ENCODE data around the gene RBFOX1.

Gene RBFOX1

DNA sequence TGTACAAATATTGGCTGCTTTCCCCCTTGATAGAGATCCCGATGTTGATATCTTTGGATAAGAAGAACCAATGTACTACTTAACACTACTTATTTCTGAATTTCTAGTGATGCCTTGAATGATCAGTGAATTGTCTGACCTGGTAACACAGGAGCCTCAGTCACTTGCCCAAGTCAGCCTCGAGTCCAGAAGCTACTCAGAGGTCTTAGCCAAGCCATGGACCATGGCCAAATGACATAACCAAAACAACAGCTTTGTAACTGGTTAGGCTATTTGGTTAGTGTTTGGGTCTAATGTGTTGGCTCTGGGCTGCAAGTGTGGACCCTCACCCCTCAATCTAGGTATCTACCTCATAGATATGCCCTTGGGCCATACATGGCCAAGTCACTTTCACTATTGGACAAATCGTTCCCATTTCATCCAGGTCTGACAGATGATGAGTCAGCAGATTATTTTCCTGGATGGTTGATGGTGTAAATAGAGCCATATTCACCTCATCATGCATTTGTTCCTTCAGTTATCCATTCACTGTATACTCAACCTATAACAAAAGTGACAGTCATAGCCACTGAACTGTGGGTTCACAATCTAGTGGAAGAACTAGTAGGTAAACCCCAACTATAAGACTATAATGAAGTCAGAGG is 3.5 kb downstream of the RBFOX1 start:
- no peak for DNase-seq

DNA sequence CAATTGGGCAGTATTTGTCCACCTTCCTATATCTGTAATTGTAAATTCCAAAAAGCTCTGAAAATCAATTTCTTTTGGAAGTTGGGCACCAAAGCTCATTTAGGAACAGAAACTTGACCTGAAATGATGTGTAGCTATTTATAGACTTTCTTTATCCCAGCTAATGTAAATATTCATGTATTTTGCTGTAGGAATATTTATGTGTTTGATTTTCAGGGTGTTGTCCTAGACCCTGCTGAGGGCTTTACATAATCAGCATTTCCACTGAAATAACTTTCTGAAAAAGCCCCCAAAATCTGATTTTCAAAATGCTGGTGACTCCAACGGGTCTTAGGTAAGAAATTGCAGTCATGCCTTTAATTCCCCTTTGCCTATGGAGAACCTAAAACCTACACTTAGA is 4.1 kb downstream of the RBFOX1 start:
- no peak for DNase-seq

DNA sequence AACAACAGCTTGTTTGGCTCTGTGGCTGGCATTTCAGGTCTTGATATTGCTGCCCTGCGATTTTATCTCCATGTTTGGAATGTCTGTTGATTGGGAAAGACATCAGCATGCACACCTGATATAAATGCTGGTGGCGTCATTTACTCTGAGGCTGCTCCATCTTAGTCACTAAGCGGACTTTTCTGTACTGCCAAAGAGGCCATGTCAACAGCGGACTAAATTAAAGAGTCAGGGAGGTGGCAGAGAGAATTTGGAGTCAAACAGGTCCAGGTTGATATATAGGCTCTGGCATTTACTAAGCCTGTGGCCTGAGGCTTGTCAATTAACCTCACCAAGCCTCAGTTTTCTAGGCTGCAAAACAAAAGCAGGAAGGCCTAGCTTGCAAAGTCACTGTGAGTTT is 6.2 kb downstream of the RBFOX1 start:
- DNase-seq = no peak

DNA sequence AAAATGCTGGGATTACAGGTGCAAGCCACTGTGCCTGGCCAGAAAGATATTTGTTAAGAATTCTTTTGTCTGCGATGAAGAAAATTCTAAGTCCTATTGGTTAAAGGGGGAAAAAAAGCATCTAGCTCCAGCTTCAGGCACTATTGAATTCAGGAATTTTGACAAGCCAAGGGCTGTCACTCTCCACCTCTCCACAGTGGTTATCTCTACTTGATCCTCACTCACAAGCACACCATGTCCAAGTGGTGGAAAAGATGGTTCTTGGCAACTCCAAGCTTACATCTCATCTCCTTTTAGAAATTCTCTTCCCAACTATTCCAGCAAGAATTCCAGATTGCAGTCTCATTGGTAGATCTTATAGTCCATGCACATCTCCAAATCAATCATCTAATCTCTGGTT is 7.1 kb downstream of the RBFOX1 start:
- DNase-seq = no peak

DNA sequence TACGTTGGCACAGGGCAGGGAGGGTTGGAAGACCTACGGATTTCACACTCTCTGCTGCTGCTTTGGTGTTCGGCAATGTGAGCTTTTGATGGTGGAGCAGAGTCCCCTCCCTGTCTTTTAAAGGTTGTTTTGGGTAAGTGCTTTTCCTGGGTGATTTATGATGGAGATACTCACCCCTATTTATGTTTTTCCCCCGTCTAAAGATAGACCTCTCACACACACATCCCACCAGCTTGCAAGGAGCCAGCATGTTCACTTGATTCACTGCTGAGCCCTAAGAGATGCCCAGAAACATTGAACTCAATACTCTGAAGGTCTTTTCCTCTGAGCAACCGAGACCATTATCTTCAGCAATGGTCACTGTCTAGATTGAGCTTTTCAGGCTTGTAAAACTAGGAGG is 8.3 kb downstream of the RBFOX1 start:
- no peak for DNase-seq

DNA sequence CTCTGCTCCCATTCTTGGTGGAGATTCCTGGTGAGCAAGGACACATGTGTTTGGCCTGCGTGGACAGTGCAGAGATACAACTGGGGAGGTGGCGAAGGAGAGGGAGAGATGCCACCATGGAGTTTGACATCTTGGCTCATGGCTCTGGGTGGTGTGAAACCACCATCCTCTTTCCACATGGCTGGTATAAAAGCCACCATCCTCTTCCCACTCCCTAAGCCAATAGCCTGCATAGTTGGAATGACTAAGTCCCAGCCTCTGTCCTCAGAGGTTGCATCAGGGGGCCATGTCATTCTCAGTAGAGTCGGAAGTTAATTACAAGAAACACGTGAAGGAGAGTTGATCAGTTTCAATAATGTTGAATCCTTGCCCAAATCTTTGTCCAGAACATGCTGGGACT is 10.0 kb downstream of the RBFOX1 start:
- no peak for DNase-seq

DNA sequence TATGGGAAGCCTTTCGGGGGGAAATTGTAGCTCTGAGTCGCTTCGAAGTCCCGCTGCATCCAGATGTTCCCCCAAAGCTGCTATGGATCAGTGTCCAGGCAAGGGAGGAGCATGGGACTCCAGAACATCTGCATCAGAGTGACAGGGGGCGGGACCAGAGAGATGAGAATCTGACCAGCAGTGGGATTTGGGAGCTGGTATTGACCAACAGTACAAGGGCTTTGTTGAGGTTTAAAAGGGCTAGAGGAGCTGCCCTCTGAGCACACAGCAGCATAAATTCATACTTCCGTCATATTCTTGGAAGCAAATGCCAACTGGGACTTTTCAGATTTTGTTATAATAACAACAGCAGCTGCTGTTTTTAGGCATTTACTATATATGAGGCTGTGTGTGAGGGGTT is 10.6 kb downstream of the RBFOX1 start:
- no peak for DNase-seq

DNA sequence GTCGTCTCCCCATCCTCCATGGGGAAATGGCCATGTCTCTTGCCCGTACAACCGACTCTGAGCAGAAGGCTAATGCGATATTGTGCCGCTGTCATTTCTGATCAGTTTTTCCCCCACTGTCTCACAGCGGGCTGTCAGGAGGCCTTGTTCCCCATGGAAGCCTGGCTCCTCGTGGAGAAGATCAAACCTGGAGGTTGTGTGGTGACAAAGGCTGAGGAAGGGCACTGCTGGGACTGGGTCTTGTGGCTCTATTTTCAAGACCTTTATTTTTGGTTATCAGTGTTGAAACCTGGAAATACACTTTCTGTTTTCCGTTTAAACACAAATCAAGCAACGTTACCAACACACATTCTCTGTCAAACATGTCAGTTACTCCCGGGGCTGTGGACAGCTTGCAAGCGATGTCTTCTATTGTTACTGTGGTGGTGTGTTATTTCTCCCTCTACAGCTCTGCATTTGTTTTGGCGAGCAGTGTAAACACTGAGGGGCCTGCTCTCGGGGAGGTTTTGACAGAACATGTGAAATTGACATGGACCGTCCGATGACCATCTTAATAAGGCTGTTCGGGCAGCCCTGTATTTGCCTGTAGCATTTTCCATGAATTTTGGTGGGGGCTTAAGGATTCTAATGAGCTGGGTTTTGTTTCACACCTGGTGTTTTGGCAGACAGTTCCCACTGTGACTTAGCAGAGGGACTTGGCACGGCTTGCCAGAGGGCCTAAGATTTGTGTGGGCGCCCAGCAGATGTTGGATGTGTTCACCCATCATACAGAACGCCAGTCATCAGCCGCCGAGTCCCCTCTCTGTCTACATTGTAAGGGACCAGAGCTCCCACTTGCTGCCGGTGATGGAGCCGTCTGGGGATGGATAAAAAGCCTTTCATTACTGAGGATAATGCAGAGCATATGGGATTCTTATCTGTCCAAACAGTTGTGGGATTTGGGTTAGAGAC is 12.5 kb downstream of the RBFOX1 start:
- no peak for DNase-seq

DNA sequence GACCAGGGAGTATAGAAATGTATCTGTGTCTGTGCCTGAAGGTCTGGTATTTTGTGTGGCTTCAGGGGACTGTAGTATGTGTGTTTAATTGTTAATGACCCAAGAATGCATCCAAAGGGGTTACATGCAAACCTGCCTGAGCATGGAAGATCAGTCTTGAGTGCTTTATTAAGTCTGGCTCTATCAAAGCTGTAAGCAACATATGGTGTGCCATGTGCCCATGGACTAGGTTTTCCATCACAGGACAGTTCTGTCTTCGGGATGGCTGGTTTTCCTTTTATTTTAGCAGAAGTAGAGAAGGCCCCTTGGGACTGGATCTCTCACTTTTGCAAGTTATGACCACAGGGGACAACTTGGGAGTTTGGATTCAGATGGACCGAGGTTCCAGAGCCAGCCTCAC is 18.2 kb downstream of the RBFOX1 start:
- DNase-seq = no peak

DNA sequence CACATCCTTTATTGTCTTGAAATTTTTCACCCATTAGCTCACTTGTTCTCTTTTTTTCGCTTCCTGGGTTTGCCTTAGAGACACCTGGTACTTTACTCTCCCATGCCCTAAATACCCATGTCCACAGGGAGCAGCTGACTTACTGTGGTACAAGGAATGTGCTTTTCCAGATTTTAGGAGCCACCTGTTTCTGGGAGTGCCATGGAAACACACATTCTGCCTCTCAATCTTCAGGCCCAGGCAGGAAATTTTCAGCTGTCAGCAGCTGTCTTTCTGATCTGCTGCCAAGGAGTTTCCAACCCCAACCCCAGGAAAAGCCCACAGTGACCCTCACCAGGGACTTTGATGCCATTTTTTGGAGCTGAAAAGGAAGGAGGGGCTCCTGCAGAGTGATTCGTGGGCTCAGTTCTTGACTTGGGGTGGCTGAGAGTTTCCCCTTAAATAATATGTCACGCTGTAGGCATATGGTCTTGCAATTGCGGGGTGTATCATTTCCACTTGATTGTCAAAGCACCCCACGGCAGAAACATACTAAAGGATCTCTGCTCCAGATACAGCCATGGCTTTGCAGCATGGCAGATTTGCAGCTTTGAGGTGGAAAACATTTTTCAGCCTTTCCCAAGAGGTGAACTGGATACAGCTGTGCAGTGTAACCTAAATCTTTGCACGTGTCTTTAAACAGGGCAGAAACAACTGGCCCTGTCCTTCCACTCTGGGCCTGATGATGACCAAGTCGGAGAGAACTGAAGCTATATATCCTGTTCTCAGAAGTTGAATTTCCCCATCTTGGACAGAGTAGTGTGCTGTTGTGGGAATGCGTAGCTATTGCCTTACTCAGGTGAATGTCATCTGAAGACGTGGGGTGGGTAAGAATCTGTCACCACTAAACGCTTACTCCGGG is 19.2 kb downstream of the RBFOX1 start:
- no peak for DNase-seq

DNA sequence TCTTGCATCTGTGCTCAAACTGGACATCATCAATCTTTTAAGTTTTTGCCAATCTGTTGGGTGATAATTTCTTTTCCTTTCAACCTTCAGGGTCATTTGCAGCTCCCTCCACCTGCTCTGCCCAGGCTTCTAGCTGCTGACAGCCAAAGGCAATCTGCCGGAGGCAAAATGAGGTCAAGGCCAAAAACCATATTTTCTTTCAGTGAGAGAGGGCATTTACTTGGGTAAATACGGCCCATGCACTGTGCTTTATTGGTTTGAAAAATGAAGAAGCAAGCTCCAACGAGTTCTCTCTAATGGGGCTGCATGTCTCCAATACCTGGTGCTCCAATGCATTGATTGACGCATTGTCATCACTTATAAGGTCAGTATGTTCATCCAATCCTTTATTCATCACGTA is 23.1 kb downstream of the RBFOX1 start:
- DNase-seq = no peak

DNA sequence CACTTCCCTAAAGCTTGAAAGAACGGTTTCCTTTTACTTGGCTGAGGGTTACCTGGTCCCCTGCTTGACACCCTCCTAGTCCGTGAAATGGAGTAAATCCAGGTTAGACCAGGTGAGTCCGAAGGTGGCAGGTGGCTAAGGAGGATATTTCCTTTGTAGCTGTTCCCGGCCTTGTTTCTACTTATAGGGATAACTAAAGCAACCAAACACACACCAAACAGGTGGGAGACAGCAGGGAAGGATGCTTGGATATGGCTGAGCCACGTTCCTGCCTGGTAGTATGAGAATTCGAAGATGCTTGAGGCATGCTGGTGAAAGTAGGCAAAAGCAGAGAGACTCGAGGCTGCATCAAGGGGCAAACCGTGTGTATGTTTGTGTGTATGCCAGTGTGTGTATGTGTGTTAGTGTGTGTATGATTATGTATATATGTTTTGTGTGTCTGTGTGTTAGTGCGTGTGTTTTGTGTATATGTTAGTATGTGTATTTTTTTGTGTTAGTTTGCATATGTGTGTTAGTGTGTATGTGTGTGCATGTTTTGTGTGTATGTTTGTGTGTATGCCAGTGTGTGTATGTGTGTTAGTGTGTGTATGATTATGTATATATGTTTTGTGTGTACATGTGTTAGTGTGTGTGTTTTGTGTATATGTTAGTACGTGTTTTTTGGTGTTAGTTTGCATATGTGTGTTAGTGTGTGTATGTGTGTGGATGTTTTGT is 28.9 kb downstream of the RBFOX1 start:
- no peak for DNase-seq

DNA sequence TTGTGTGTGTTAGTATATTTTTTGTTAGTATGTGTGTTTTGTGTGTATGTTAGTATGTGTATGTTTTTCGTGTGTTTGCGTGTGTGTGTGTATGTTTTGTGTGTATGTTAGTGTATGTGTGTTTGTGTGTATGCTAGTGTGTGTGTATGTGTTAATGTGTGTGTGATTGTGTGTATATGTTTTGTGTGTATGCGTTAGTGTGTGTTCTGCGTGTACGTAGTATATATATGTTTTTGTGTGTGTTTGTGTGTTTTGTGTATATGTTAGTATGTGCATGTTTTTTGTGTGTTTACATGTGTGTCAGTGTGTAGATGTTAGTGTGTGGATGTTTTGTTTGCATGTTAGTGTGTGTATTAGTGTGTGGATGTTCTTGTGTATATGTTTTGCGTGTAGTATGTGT is 29.6 kb downstream of the RBFOX1 start:
- DNase-seq = no peak

DNA sequence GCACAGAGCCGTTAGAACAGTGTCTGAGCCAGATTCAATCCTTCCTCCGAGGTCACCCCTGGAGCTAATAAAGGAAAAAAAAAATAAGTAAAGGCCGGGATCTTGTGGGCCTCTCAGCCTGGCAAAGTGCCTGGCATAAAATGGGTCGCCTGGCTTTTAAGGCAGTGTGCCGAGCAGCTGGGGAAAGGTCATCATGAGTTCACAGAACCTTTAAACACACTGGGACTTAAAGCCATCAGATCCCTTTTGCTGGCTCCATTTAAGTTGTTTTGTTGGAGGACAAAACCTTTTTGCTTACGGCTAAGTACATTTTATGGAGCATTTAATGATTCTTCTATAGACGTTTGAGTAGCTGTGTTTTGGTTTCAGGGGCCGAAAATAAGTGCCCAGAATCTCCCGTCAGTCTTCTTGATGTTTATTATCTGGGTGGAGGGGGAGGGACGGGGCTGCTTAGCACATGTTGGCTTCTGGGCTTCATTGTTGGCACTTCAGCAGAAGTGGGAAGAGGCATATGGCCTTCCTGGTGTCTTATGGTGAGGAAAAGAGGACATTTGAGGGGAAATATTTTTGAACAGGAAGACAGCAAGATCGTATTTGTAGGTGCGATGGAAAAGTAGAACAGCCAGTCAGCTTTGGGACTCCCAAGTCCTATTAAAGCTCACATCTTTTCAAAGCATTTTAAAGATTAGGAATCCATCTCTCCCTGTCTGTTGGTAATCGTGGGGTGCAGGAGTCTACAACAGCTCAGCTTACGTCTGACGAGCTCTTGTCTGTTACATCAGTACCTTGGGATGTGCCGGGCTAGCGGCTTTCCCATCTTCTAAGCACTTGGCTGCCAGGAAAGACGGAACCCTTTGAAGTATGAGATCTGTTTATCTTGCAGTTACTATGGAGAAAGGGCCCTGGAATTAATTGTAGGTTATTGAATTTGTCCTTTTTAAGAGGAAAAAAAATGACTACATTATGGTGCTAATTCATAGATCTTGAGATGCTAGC is 31.1 kb downstream of the RBFOX1 start:
- no peak for DNase-seq

DNA sequence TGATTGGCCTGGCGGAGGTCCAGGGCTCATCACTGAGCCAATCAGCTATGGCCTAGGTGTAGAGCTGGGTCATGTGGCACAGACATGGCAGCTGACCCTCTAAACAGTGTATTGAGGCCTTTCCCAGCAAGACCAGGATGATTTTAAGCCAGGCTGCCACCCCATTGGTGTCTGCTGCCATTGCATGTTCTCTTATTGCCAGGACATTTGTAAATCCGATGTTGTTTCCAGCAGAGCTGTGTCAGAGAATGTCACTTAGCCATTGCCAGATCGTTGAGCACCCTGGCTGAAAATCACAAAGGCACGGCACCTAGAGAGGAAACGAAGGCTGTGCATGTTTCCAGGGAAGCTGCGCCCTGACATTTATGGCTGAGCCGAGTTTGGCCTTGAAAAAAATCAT is 33.4 kb downstream of the RBFOX1 start:
- no peak for DNase-seq

DNA sequence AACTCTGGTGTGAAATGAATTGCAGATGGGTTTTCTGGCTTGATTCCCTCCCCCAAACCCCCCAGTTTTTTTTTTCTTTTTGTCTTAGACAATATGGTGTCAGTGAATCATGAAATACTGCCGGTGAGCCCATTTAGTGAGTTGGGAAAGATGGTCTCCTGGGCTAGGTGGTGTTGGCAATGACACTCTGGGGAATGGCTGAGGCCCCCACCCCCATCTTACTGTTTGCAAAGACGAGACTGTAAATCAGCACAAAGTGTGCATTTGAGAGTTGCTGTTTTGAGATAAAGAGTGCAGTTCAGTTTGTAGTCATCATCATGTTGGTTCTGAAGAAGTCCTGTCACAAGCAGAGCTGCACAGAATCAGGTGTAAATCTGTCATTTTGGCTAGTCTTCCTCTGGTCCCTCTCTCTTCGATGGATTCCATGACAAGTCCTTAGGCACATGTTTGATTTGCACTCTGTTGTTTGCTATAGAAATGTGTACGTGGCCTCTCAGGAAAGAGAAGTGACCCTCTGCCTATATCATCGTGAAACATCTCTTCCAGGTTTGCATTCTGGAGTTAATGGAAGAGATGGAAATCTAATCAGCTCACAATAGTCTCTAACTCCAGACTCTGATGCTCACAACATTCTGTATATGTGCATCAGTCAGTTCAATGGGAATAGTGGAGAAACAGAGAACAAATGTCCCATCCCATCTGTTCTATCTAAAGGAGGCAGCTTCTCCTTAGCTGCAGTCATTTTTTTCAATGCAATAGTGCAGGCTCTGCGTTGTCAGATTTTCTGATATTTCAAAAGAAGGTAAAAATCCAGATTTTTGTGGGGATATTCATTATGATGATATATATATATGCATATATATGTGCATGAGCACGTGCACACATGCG is 34.6 kb downstream of the RBFOX1 start:
- DNase-seq = no peak

DNA sequence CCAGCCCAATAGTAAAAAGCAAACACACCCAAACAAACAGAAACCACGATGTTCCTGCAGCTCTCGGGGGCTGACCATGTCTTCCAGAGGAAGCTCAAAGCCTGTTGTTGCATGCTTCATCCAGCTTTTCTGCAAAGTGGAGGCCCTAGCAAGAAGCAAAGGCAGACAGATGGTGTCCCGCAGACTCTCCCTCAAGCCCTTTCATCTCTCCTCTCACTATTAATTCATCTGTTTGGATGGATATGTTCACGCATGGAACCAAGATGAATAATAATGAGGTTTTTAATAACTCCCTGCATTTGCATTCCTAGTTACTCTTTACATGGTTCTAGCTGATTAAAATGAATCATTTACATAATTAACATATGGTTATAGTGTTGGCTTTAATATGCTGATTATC is 36.6 kb downstream of the RBFOX1 start:
- no peak for DNase-seq

DNA sequence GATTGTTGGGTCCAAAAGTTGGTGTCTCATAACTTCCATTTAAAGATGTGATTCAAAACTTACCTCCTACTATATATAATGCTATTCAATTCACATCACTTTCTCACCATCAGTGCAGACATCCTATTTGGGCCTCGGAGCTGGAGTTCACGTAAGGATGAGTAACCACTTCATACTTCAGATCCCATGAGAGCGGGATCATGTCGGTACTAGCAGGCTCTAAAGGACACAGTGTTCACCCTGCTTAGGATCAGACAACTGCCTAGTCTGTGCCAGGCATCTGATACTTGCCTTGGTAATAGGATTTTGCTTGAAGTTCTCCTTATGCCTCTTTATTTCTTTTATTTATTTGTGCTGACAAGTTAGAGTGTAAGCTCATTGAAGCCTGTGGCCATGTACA is 39.5 kb downstream of the RBFOX1 start:
- no peak for DNase-seq

DNA sequence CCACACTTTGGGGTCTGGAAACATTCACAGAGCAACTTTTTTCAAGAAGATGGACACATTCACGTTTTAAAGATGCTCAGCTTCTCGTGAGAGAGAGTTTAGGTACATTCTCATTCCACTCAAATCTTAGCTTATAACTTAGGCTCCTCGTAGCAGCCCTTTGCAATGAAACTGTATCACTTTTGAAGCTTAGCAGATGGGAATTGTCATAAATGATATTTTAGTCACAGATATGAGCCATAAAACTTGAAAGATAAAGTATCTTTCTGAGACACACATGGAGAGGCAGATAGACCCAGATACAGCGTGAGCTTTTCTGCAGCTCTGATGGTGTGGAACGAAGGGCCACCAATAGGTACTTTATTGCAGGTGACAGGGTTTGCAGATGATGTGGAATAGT is 41.1 kb downstream of the RBFOX1 start:
- DNase-seq = no peak

DNA sequence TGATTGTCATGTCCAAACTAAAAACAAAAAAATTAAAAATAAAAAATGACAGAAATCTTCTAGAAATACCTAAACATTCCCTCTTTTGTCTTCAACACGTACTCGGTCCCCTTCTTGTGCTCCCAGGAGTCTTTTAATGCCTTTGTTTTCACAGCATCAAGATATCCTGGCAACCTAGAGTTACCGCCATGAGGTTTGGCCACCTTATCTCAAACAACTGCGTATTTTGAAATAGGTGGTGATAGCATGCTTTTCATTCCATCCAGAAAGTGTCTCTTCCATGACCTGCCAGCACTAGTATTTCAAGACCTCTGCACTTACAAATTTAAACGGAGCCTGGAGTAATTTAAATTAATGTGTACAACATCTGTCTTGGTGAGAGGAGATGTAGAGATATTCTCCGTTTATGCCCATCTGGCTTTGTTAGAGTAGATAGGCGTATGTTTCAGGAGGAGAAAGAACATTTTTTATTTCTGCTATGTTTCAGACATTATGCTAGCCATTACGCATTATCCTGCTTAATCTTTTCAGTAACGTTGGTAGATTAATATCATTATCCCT is 42.0 kb downstream of the RBFOX1 start:
- DNase-seq = no peak

Data from NCI-H345 (cell line).